Smooth muscle cell (in vitro differentiated cells): ENCODE results near the gene DIAPH1. TPM values are rescaled to one million over a fixed set of nuclear protein-coding genes. Genes with fewer than 3 reads are reported as not detected.
A peak's percentile ranks its signal among the peaks of the same experiment; 100 is the strongest.

Experiments used
- DNase-seq: peaks from one replicate; lab custom pipeline; 2025; ENCODE audit not compliant: unreplicated experiment; lab: John Stamatoyannopoulos, UW
- H2AFZ ChIP-seq: fragments of 200-600 bp; sonication (generic); 2 replicates; pipeline ENCODE4 v1.6.0; 2016; ENCODE audit warnings: antibody characterized with exemption, low read depth, mild to moderate bottlenecking
- H3F3A ChIP-seq: fragments of 200-600 bp; sonication (generic); 2 replicates; pipeline ENCODE4 v1.6.0; 2017; ENCODE audit warnings: antibody characterized with exemption, low read depth
- H3K27ac ChIP-seq: fragments of 200-600 bp; sonication (generic); 2 replicates; pipeline ENCODE4 v1.5.1; 2016; ENCODE audit warnings: low read depth, mild to moderate bottlenecking
- H3K27me3 ChIP-seq: fragments of 200-600 bp; sonication (generic); 2 replicates; pipeline ENCODE4 v1.6.1; 2016; ENCODE audit warnings: low read depth, mild to moderate bottlenecking
- H3K36me3 ChIP-seq: fragments of 200-600 bp; sonication (generic); 2 replicates; pipeline ENCODE4 v1.5.1; 2016; ENCODE audit warnings: low read depth
- H3K4me1 ChIP-seq: fragments of 200-600 bp; sonication (generic); 2 replicates; pipeline ENCODE4 v1.5.1; 2016; ENCODE audit warnings: low read depth
- H3K4me2 ChIP-seq: fragments of 200-600 bp; sonication (generic); 2 replicates; pipeline ENCODE4 v1.6.0; 2016; ENCODE audit warnings: mild to moderate bottlenecking
- H3K4me3 ChIP-seq: fragments of 200-600 bp; sonication (generic); 2 replicates; pipeline ENCODE4 v1.5.1; 2016; ENCODE audit warnings: mild to moderate bottlenecking
- H3K79me2 ChIP-seq: fragments of 200-600 bp; sonication (generic); 2 replicates; pipeline ENCODE4 v1.6.0; 2016; ENCODE audit warnings: low read depth, mild to moderate bottlenecking
- H3K9ac ChIP-seq: fragments of 200-600 bp; sonication (generic); 2 replicates; pipeline ENCODE4 v1.6.0; 2016; ENCODE audit warnings: low read depth
- H3K9me3 ChIP-seq: fragments of 200-600 bp; sonication (generic); replicated peaks from 2 replicates; pipeline ENCODE4 v1.5.1; 2016; ENCODE audit warnings: low read depth
- H4K20me1 ChIP-seq: fragments of 200-600 bp; sonication (generic); 2 replicates; pipeline ENCODE4 v1.6.0; 2016; ENCODE audit warnings: low read depth
- CTCF ChIP-seq: fragments of 200-600 bp; sonication (generic); IDR thresholded peaks from 2 replicates; pipeline ENCODE4 v1.5.1; 2017; ENCODE audit warnings: borderline replicate concordance, mild to moderate bottlenecking, antibody characterized with exemption; ENCODE audit not compliant: insufficient read depth, poor library complexity, severe bottlenecking
- WGBS: methylation state at CpG from one replicate; pipeline ENCODE4 v1.1.7; 2016; ENCODE audit warnings: low lambda C conversion rate; 5-methylcytosine and 5-hydroxymethylcytosine counted together
- polyA plus RNA-seq: library from polyadenylated mRNA; unstranded; fragments of >200 nt; fragmentation: Nextera tagmentation; extraction: Ambion mirVana; gene quantifications from 2 replicates; pipeline ENCODE4 v1.2.1, GENCODE V29; 2016
- total RNA-seq: library from RNA; depleted of rRNA; stranded (reverse); fragments of >200 nt; gene quantifications from 2 replicates; pipeline ENCODE4 v1.2.3, GENCODE V29; 2014

Gene DIAPH1
- total and polyA plus RNA-seq, 2 experiments from 2014 or later, result 15.4 to 26.7 TPM

- peak overlapping the region; percentile 84 for H3K27ac ChIP-seq
- no peak overlapping the region for H3K4me3 ChIP-seq
- H3F3A ChIP-seq, result peaks cover 22% of the 10 kb centered on the region
- H3K4me1 ChIP-seq, result peaks cover 25% of the 10 kb centered on the region
- 18% methylated on average over 4 of the region's 4 CpGs for WGBS
- no peaks in the 10 kb centered on the region for H3K9me3 ChIP-seq
- H4K20me1 ChIP-seq, result peaks cover 22% of the 10 kb centered on the region
- peaks cover 41% of the 10 kb centered on the region for H3K79me2 ChIP-seq
- H3K27me3 ChIP-seq, result no peaks in the 10 kb centered on the region
- TF ChIP-seq CTCF, result no peak
- no peaks in the 10 kb centered on the region for H3K36me3 ChIP-seq
- no peak overlapping the region for H3K9ac ChIP-seq
- no peak overlapping the region for H2AFZ ChIP-seq
- peak overlapping the region; percentile 86 for H3K4me2 ChIP-seq
- DNase-seq, result no peak
Observed at GRCh38 chr5:141496038-141496437, 122.8 kb downstream of the DIAPH1 start.

- Histone ChIP-seq H3K9me3 (no peaks in the 10 kb centered on the region), H2AFZ (no peak overlapping the region), H3K9ac (peak overlapping the region; percentile 53), H3K27me3 (no peaks in the 10 kb centered on the region), H3K4me3 (no peak overlapping the region), H4K20me1 (peaks cover 28% of the 10 kb centered on the region), H3K4me2 (peak overlapping the region; percentile 86), H3K27ac (peak overlapping the region; percentile 84), H3K4me1 (peaks cover 25% of the 10 kb centered on the region), H3K79me2 (peaks cover 45% of the 10 kb centered on the region), H3K36me3 (no peaks in the 10 kb centered on the region), H3F3A (peaks cover 28% of the 10 kb centered on the region)
- TF ChIP-seq CTCF, result no peak
- no peak for DNase-seq
- WGBS, result 34% methylated on average over 8 of the region's 8 CpGs
Observed at GRCh38 chr5:141495453-141495811, 123.4 kb downstream of the DIAPH1 start.

- no peaks in the 10 kb centered on the region for H3K36me3 ChIP-seq
- H3K4me1 ChIP-seq, result peaks cover 25% of the 10 kb centered on the region
- peak overlapping the region; percentile 86 for H3K4me2 ChIP-seq
- TF ChIP-seq CTCF, result no peak
- H3K9ac ChIP-seq, result peak overlapping the region; percentile 53
- DNase-seq, result no peak
- no peak overlapping the region for H2AFZ ChIP-seq
- peak overlapping the region; percentile 1 for H3K4me3 ChIP-seq
- H3F3A ChIP-seq, result peaks cover 32% of the 10 kb centered on the region
- no peaks in the 10 kb centered on the region for H3K27me3 ChIP-seq
- H3K9me3 ChIP-seq, result no peaks in the 10 kb centered on the region
- peak overlapping the region; percentile 84 for H3K27ac ChIP-seq
- H4K20me1 ChIP-seq, result peaks cover 34% of the 10 kb centered on the region
- peaks cover 45% of the 10 kb centered on the region for H3K79me2 ChIP-seq
- WGBS, result 16% methylated on average over 21 of the region's 22 CpGs
Observed at GRCh38 chr5:141494761-141495452, 123.9 kb downstream of the DIAPH1 start.
